Activated CD8-positive, alpha-beta T cell treated with anti-CD3 and anti-CD28 coated beads for 36 hours (primary cell): ENCODE measurements around the gene ITGB5. TPM values are rescaled to one million over a fixed set of nuclear protein-coding genes. Genes with fewer than 3 reads are reported as not detected.

Experiments
- ATAC-seq: fragments of 200-7000 bp; cut with Tn5 transposase; one replicate; pipeline ENCODE4 v1.10.0; 2021; ENCODE audit warnings: mild to moderate bottlenecking, moderate library complexity
- CTCF ChIA-PET: fragments of 350-600 bp; sonication (Branson Sonifier 250); formaldehyde crosslinking; loops from one replicate; lab custom pipeline; 2021; ENCODE audit warnings: antibody characterized with exemption; lab: Charles Lee
- POLR2A ChIA-PET: fragments of 350-600 bp; sonication (Branson Sonifier 250); formaldehyde crosslinking; loops from one replicate; lab custom pipeline; 2021; ENCODE audit warnings: antibody characterized with exemption; lab: Charles Lee
- DNase-seq: peaks from one replicate; pipeline ENCODE4 v3.0.0-alpha.2; 2020
- H3K27ac Mint-ChIP-seq: one replicate; pipeline ENCODE4 v1.8.0; 2021; ENCODE audit warnings: mild to moderate bottlenecking, mixed read lengths
- H3K27me3 Mint-ChIP-seq: one replicate; pipeline ENCODE4 v1.8.0; 2021; ENCODE audit warnings: mixed read lengths
- H3K36me3 Mint-ChIP-seq: one replicate; pipeline ENCODE4 v1.8.0; 2021; ENCODE audit warnings: low read depth, mixed read lengths
- H3K4me1 Mint-ChIP-seq: one replicate; pipeline ENCODE4 v1.8.0; 2021; ENCODE audit warnings: low read depth, mixed read lengths
- H3K4me3 Mint-ChIP-seq: one replicate; pipeline ENCODE4 v1.8.0; 2021; ENCODE audit warnings: mild to moderate bottlenecking, moderate library complexity, mixed read lengths
- H3K9me3 Mint-ChIP-seq: one replicate; pipeline ENCODE4 v1.8.0; 2021; ENCODE audit warnings: mixed read lengths
- CTCF ChIP-seq: fragments of 200-600 bp; IDR thresholded peaks from one replicate; pipeline ENCODE4 v1.8.0; 2022; ENCODE audit warnings: antibody characterized with exemption, mild to moderate bottlenecking
- intact Hi-C: fragments of 100-400 bp; cut with micrococcal nuclease; formaldehyde crosslinking; loops from one replicate; pipeline ENCODE4 v1.10.0; 2022
- total RNA-seq, 2 experiments: library from RNA; stranded (reverse); gene quantifications; one replicate each; pipeline ENCODE4 v1.2.3, GENCODE V29; 2021

Gene ITGB5
- total RNA-seq, 2 experiments from 2014 or later: 0.41 to 1.1 TPM

GRCh38 chr3:124818398-124819091, 68.6 kb downstream of the ITGB5 start:
- no peak overlapping the region for H3K27ac Mint-ChIP-seq
- ATAC-seq: no peak
- intact Hi-C loops: no loop called here
- H3K27me3 Mint-ChIP-seq: peaks cover 17% of the 10 kb centered on the region
- CTCF ChIA-PET: interaction anchor here (1.6 kb wide), 1 partner anchor 83 kb away, joined by 5 read pairs; no protein-coding TSS in a partner anchor
- no peaks in the 10 kb centered on the region for H3K36me3 Mint-ChIP-seq
- DNase-seq: no peak
- no peak overlapping the region for H3K4me3 Mint-ChIP-seq
- no peaks in the 10 kb centered on the region for H3K4me1 Mint-ChIP-seq
- POLR2A ChIA-PET: no interaction called here
- H3K9me3 Mint-ChIP-seq: no peaks in the 10 kb centered on the region
- TF ChIP-seq CTCF: no peak

- ChIA-PET POLR2A (interaction anchor here (1.2 kb wide), 1 partner anchor 11 kb away, joined by 3 read pairs; no protein-coding TSS in a partner anchor), CTCF (no interaction called here)
- Mint-ChIP-seq H3K27me3 (peaks cover 16% of the 10 kb centered on the region), H3K4me3 (no peak overlapping the region), H3K27ac (no peak overlapping the region), H3K9me3 (no peaks in the 10 kb centered on the region), H3K36me3 (no peaks in the 10 kb centered on the region), H3K4me1 (no peaks in the 10 kb centered on the region)
- no peak for TF ChIP-seq CTCF
- ATAC-seq (no peak), DNase-seq (no peak)
- intact Hi-C loops: no loop called here
These were observed 70.1 kb downstream of the ITGB5 start for GRCh38 chr3:124817079-124817478.

GRCh38 chr3:124816206-124816605, 71.0 kb downstream of the ITGB5 start:
- Mint-ChIP-seq H3K4me1 (no peaks in the 10 kb centered on the region), H3K27ac (no peak overlapping the region), H3K4me3 (no peak overlapping the region), H3K9me3 (no peaks in the 10 kb centered on the region), H3K27me3 (peaks cover 11% of the 10 kb centered on the region), H3K36me3 (no peaks in the 10 kb centered on the region)
- TF ChIP-seq CTCF: no peak
- CTCF ChIA-PET: interaction anchor here (1.3 kb wide), 1 partner anchor 55 kb away, joined by 3 read pairs; no protein-coding TSS in a partner anchor
- ATAC-seq: no peak
- POLR2A ChIA-PET: interaction anchor here (1.2 kb wide), 1 partner anchor 12 kb away, joined by 3 read pairs; no protein-coding TSS in a partner anchor
- intact Hi-C loops: no loop called here
- DNase-seq: no peak

GRCh38 chr3:124815781-124816180, 71.4 kb downstream of the ITGB5 start:
- Mint-ChIP-seq H3K4me1 (no peaks in the 10 kb centered on the region), H3K27ac (no peak overlapping the region), H3K9me3 (no peaks in the 10 kb centered on the region), H3K36me3 (no peaks in the 10 kb centered on the region), H3K27me3 (peaks cover 8% of the 10 kb centered on the region), H3K4me3 (no peak overlapping the region)
- no peak for ATAC-seq
- no peak for TF ChIP-seq CTCF
- DNase-seq: no peak
- ChIA-PET CTCF (interaction anchor here (0.6 to 1.3 kb wide), 3 partner anchors 33 to 402 kb away, joined by 3 read pairs; no protein-coding TSS in a partner anchor), POLR2A (no interaction called here)
- intact Hi-C loops: no loop called here
